Upper lobe of right lung (tissue), 1 donor: Measurements from ENCODE around the gene AKR1C2. TPM values are rescaled to one million over a fixed set of nuclear protein-coding genes. Genes with fewer than 3 reads are reported as not detected.

Source experiments
- ATAC-seq: fragments of 200-7000 bp; cut with Tn5 transposase; one replicate; pipeline ENCODE4 v1.9.1; 2020; ENCODE audit warnings: mild to moderate bottlenecking, moderate library complexity
- DNase-seq: peaks from one replicate; pipeline ENCODE4 v3.0.0-alpha.2; 2020
- H3K27ac ChIP-seq: fragments of 200-600 bp; one replicate; pipeline ENCODE4 v1.8.0; 2022
- H3K27me3 ChIP-seq: fragments of 200-600 bp; one replicate; pipeline ENCODE4 v1.8.0; 2022; ENCODE audit warnings: mild to moderate bottlenecking
- H3K36me3 ChIP-seq: fragments of 200-600 bp; one replicate; pipeline ENCODE4 v1.8.0; 2022
- H3K4me1 ChIP-seq: fragments of 200-600 bp; one replicate; pipeline ENCODE4 v1.8.0; 2022
- H3K4me3 ChIP-seq: fragments of 200-600 bp; one replicate; pipeline ENCODE4 v1.8.0; 2022; ENCODE audit warnings: mild to moderate bottlenecking
- H3K9me3 ChIP-seq: fragments of 200-600 bp; one replicate; pipeline ENCODE4 v1.8.0; 2022
- intact Hi-C: fragments of 100-400 bp; cut with DNase I; formaldehyde crosslinking; loops from one replicate; pipeline ENCODE4 v1.11.0; 2022
- total RNA-seq: library from RNA; stranded (reverse); fragmentation: NEBNext Ultra II Directional; extraction: Animal tissue kit (Norgen Biotek cat#: 25700); gene quantifications from one replicate; pipeline ENCODE4 v1.2.1, GENCODE V29; 2021
- TF ChIP-seq, protein P1 (sequence below): fragments of 200-600 bp; IDR thresholded peaks from one replicate; pipeline ENCODE4 v1.8.0; 2022; ENCODE audit warnings: antibody characterized with exemption
- donor health status: DM: no; HTN: yes; CAD: no; lungs with severe emphysema.

The AKR1C2 gene
- total RNA-seq, 1 donor from 2014 or later, result 22.5 TPM

DNA sequence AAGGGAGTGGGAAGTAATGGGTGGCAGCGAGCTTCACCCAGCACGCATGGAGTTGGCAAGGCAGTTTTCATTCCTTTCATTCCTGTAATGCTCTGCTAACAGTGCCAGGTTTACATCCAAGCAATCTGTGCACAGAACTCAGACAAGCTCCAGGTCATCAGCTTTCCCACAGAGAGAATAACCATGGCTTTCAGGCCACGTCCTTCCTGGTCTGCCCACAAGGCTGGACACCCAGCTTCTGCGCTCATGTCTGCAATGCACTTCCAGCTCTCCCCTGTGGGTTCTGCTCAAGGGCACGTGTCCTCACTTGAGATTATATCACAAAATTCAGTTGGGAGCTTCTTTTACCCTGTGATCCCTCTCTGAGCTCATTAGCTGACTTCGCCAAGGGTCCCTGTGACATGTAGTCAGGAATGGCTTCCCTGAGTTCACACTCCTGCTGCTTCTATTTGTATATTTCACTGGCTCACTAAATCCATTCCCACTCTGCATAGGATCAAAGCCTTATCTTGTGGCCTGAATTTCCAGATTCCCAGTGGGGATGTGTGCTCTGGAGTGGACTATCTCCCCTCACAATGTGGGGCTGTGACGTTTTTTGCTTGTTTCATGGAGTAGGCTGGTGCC is 18.6 kb downstream of the AKR1C2 start:
- H3K4me3 ChIP-seq, result no peak overlapping the region
- TF ChIP-seq, protein P1, sequence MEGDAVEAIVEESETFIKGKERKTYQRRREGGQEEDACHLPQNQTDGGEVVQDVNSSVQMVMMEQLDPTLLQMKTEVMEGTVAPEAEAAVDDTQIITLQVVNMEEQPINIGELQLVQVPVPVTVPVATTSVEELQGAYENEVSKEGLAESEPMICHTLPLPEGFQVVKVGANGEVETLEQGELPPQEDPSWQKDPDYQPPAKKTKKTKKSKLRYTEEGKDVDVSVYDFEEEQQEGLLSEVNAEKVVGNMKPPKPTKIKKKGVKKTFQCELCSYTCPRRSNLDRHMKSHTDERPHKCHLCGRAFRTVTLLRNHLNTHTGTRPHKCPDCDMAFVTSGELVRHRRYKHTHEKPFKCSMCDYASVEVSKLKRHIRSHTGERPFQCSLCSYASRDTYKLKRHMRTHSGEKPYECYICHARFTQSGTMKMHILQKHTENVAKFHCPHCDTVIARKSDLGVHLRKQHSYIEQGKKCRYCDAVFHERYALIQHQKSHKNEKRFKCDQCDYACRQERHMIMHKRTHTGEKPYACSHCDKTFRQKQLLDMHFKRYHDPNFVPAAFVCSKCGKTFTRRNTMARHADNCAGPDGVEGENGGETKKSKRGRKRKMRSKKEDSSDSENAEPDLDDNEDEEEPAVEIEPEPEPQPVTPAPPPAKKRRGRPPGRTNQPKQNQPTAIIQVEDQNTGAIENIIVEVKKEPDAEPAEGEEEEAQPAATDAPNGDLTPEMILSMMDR, result no peak
- peaks cover 10% of the 10 kb centered on the region for H3K4me1 ChIP-seq
- H3K27ac ChIP-seq, result peak overlapping the region; percentile 30
- no peaks in the 10 kb centered on the region for H3K36me3 ChIP-seq
- ATAC-seq (peak; percentile 49), DNase-seq (no peak)
- no peaks in the 10 kb centered on the region for H3K9me3 ChIP-seq
- no peaks in the 10 kb centered on the region for H3K27me3 ChIP-seq
- intact Hi-C loops, result no loop called here

DNA sequence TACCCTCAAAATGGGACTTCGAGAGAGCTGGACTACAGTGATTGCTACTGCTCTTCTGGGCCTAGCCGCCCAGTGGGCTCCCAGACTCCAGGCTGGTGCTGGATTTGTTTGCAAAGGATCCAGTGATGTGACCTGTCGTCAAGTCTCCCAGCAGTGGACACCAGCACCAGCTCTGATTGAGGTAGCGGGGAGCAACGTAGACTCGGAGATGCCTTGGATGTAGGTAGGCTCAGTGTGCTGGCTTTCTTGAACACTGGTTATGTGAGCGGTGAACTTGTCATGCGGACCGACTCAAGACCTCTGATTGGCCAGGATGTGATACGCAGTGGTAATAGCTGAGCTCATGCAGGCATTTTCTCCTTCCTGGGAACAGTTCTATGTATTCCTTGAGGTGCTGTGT is 19.4 kb downstream of the AKR1C2 start:
- no peak overlapping the region for H3K4me3 ChIP-seq
- no peak for DNase-seq
- H3K27ac ChIP-seq, result no peak overlapping the region
- H3K9me3 ChIP-seq, result no peaks in the 10 kb centered on the region
- peaks cover 10% of the 10 kb centered on the region for H3K4me1 ChIP-seq
- no peaks in the 10 kb centered on the region for H3K27me3 ChIP-seq
- TF ChIP-seq, protein P1, result no peak
- intact Hi-C loops, result no loop called here
- ATAC-seq, result no peak
- H3K36me3 ChIP-seq, result no peaks in the 10 kb centered on the region

- Histone ChIP-seq H3K36me3 (no peaks in the 10 kb centered on the region), H3K27me3 (no peaks in the 10 kb centered on the region), H3K27ac (no peak overlapping the region), H3K9me3 (no peaks in the 10 kb centered on the region), H3K4me3 (no peak overlapping the region), H3K4me1 (peaks cover 10% of the 10 kb centered on the region)
- ATAC-seq (no peak), DNase-seq (no peak)
- TF ChIP-seq, protein P1, result no peak
- intact Hi-C loops, result no loop called here
Observed at GRCh38 chr10:4983615-4984216, 19.9 kb downstream of the AKR1C2 start.

- no peak overlapping the region for H3K27ac ChIP-seq
- TF ChIP-seq, protein P1, result no peak
- H3K4me1 ChIP-seq, result peaks cover 10% of the 10 kb centered on the region
- ATAC-seq, result peak; percentile 74
- intact Hi-C loops, result no loop called here
- H3K27me3 ChIP-seq, result no peaks in the 10 kb centered on the region
- no peaks in the 10 kb centered on the region for H3K9me3 ChIP-seq
- DNase-seq, result no peak
- no peaks in the 10 kb centered on the region for H3K36me3 ChIP-seq
- H3K4me3 ChIP-seq, result no peak overlapping the region
Observed at GRCh38 chr10:4982764-4983226, 20.9 kb downstream of the AKR1C2 start.

DNA sequence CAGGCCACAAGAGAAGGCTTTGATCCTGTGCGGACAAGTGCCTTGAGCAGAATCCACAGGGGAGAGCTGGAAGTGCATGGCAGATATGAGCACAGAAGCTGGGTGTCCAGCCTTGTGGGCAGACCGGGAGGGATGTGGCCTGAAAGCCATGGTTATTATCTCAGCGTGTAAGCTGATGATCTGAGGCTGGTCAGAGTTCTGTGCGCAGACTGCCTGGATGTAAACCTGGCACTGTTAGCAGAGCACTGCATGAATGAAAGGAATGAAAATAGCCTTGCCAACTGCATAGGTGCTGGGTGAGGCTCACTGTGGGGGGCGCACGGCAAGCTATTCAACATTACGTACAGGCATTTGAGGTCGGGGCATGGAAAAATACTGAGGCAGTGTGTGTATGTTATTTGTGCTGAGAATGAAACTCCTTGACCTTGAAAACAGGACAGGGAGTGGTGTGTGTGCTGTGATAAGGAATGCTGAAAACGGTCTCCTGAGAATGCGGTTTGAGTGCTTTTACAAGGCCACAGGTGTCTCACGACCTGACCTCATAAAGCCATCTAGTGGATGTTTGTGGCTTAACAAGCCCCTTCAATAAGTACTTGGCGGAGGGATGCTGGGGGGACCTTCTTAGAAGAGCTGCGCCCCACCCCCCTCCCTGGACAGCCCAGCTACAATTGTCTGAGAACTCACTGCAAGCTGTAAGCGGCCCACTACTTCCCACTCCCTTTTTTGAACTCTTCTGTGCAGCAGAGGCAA is 21.8 kb downstream of the AKR1C2 start:
- peak; percentile 79 for ATAC-seq
- TF ChIP-seq, protein P1, result peak; percentile 48
- no peaks in the 10 kb centered on the region for H3K9me3 ChIP-seq
- no peaks in the 10 kb centered on the region for H3K36me3 ChIP-seq
- no peak overlapping the region for H3K4me3 ChIP-seq
- H3K4me1 ChIP-seq, result peaks cover 10% of the 10 kb centered on the region
- intact Hi-C loops, result no loop called here
- no peak for DNase-seq
- no peaks in the 10 kb centered on the region for H3K27me3 ChIP-seq
- peak overlapping the region; percentile 61 for H3K27ac ChIP-seq
